NCI-H2171 treated with DMSO at 0.1 percent for 48 hours (cell line): ENCODE results near the gene CACNA1D.
"Not testable (repeated sequence)": the region's sequence is repeated elsewhere in the genome, so short reads cannot be mapped to it uniquely, and the experiment has no call there.

ENCODE experiments used
- DNase-seq: peaks from one replicate; lab custom pipeline; 2025; lab: John Stamatoyannopoulos, UW

Gene CACNA1D

DNA sequence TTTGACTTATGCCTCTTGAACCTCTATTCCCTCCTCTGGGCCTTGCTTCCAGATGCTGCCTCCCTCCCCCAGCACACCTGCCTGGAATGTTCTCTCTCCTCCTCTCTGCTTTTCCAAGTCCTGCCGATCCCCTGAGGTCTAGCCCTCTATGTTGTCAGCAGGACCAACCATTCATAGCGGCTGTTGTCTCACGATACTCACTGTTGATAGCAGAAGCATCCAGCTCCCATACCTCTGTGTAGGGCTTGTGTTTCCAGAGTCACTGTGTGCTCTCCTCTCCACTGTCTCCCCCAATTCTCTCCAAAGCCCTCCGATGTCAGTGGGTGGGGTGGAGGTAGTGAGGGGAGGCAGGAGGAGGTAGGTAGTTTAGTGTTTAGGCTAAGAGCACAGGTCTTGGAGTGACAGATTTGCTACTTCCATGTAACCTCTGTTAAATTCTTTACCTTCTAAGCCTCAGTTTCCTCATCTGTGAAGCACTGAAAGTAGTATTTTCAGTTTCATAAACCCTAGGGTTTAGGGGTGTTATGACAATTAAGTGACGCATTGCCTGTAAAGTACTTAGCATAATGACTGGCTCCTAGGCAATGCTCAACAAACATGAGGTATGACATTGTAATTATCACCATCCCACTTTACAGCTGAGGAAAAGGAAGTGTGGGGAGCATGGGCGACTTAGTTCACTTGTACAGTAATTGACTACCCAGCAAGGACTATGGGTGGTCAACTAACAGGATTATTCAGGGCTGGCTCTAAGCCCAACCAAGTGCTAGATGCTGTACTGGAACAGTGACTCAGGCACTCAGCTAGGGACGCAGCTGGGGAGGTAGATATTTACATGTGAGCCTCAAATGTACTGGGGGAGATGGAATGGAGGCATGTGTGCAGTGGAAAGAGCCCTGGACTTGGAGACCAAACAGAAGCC, 122.8 kb downstream of the CACNA1D start:
- DNase-seq = no peak

GRCh38 chr3:53617893-53618523, 123.6 kb downstream of the CACNA1D start:
- no peak for DNase-seq

- DNase-seq = no peak
Observed at GRCh38 chr3:53618524-53618906, 124.1 kb downstream of the CACNA1D start.

DNA sequence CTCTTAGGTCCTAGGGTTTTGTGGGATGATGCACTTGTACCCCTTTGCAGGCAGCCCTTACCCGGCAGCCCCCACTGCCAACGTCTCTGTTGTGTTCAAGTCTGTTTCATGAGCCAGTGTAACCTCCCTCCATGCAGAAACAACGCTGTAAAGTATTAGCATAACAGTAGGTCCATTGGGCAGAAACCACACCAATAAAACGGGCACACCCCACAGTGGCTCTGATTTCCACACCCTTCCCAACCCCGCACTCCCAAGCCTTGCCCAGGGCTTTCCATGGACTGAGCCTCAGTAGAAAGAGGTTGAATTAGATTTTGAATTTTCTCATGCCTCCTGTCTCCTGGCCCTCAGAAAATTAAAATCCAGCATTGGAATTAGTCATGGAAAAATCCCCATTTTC, 124.5 kb downstream of the CACNA1D start:
- no peak for DNase-seq

DNA sequence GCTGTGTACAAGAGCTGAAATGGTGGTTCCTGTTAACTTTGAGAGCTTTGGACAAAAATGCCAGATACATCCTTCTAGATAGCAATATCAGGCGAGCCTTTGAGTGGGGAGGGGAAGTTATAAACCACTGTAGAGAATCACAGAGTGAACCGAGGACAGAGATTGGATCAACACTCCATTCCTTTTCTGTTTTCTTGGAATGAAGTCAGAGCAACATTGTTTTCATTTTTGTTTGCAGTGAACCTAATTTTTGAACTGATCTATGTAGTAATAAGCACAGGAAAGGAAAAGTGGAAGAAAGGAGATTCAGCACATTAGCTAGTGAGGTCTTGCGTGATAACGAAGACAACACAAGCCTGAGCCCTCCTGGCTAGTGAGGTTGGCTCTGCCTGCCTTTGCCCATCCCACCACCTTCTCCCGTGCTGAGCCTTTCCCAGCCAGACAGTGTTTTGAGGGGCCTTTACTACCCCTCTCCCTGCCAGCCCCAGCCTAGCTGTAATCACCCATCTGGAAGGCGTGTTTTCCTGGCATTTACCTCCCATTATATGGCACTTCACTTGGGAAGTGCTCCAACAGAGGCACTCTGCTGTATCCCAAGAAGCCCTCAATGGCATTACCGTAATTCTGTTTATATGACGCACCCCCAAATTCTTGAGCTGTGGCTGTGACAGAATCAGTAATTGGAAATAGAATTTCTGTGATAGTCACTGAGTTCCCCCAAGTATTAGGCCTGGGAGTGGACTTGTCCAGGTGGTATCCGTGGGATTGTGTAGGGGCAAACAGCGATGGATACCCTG, 129.8 kb downstream of the CACNA1D start:
- DNase-seq = peak; percentile 9

- DNase-seq = no peak
Observed at GRCh38 chr3:53626876-53627275, 132.5 kb downstream of the CACNA1D start.

DNA sequence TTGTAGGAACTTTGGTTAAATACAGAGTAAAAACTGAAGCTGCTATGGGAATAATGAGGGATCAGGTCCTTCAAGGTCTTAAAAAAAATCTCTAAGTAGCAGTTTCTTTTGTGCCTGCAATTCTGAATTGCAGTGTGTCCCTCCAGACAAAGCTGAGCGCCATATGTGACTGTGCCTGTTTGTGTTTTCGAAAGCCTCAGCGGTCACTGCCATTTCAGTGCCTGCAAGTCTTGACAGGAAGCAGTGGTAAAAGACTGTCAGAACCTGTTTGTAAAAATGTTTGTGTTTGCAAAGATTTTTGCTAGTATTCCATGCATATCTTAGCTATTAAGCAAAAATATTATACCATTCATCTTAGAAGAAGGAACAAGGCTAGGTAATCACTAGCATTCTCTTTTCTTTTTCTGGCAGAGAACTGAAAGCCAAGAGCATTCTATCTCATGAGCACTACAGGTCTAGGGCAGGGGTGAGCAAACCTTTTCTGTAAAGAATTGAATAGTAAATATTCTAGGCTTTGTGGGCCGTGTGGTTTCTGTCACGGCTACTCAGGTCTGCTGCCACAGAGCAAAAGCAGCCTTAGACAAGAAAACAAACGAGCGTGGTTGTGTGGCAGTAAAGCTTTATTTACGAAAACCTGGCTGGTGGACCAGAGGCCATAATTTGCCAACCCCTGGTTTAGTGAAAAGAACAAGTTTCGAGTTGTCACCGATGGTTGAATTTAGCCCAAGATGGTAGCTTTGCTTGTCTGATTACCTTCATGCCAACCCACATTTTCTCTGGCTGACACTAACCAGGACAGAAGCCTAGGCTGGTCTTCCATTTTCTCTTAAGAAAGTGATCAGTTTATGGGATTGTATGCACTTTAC, 134.4 kb downstream of the CACNA1D start:
- DNase-seq = peak; percentile 38

DNA sequence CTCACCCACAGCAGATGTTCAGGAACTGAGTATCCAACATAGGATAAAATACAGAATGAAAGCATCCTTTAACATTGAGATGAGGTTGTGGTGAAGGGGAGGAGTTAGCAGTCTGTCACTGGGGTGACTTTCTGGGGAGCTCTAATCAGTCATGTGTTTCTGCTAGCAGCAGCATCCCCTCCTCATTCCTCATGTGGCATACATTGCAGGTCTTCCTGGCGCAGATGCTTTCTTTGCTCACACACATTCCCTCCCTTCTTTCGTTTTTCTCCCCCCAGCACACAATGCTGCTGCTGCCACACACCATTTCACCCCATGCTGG, 135.0 kb downstream of the CACNA1D start:
- DNase-seq = no peak

DNA sequence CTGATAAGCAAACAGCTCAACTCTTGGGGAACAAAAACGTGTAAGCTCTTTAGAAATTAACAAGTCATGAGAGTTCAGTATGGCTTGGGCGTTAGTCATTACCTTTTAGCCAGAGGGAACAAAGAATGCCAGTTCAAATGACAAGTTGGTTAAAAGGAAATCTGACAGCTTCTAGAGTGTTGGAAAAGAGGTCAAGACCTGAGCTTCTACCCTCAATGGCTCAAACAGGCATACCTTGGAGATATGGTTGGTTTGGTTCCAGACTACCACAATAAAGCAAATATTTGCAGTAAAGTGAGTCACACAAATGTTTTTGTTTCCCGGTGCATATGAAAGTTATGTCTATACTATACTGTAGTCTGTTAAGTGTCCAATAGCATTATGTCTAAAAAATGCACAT, 136.1 kb downstream of the CACNA1D start:
- DNase-seq = no peak

DNA sequence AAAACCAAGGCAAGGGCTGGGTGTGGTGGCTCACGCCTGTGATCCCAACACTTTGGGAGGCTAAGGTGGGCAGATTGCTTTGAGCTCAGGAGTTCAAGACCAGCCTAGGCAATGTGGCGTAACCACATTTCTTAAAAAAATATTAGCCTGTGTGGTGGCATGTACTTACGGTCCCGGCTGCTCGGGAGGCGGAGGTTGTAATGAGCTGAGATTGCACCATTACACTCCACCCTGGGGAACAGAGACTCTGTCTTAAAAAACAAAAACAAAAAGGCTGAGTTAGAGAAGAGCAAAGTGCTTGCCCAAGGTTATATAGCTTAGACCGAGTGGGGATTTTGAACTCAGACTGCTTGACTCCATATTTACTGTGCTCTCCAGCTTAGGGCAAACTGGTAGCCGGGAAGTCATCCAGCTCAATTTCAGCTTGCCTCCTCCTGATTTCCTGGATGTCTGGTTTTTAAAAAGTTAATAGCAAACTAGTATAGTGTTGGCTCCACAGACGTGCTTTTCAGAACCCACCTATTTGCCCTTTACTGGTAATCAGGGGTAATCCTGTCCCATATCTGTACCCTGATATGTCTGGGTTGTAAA, 138.9 kb downstream of the CACNA1D start:
- no peak for DNase-seq

GRCh38 chr3:53635041-53635440, 140.6 kb downstream of the CACNA1D start:
- DNase-seq = no peak

- DNase-seq = not testable (repeated sequence)
Observed at GRCh38 chr3:53638806-53639205, 144.4 kb downstream of the CACNA1D start.

DNA sequence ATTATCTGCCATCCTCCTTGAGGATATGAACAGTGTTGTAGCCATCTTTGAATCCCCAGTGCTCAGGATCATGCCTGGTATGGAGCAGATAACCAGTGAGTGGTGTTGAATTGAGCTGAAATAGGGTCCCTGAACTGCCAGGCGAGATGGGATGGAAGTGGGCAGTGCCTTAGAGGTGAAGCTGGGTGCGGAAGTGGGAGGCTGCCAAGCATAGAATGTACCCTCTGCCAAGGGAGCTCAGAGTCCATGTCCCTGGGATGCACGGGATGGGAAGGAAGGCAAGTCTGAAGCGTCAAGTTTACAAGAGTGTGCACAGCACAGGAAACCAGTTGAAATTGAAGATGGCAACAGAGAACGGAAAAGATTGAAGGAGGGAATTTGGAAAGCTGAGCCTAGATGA, 147.0 kb downstream of the CACNA1D start:
- no peak for DNase-seq

GRCh38 chr3:53642211-53642610, 147.8 kb downstream of the CACNA1D start:
- no peak for DNase-seq

DNA sequence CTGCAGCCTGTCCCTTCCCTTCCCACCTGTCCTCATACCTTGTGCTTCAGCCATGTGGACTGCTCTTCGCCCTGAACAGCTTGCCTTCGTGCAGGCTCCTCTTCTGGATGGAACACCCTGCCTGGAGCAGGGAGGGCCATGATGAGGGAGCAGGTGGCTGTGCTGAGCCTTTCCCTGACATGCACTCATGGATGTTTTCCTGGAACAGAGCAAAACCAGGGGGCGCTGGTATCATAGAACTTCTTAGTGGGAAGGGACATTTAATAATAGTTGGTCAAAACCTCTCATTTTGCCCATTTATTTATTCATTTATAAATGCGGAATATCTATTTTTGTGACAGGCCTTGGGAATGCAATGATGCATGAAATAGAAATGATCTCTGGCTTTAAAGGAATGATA, 149.3 kb downstream of the CACNA1D start:
- peak; percentile 0 for DNase-seq

- no peak for DNase-seq
Observed at GRCh38 chr3:53645754-53646153, 151.3 kb downstream of the CACNA1D start.

DNA sequence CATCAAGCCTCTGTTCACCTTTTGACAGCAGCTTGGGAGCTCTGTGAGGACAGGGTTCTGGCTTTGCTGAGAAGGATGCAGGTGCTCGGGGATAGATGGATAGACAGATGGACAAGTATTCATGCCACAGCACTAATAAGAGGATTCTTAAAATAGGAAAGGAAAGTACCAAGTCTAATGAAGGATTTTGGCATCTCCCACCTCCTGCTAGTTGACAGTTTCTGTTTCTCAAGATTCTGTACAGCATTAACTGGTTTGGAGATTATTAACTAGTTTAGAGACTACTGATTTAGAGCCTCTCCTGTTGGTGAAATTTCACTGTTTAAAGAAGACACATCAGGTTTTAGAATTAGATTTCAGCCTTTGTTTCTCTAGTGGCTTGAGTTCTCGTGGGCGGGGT, 152.3 kb downstream of the CACNA1D start:
- no peak for DNase-seq

GRCh38 chr3:53649816-53650215, 155.4 kb downstream of the CACNA1D start:
- no peak for DNase-seq

- no peak for DNase-seq
Observed at GRCh38 chr3:53650424-53650823, 156.0 kb downstream of the CACNA1D start.

DNA sequence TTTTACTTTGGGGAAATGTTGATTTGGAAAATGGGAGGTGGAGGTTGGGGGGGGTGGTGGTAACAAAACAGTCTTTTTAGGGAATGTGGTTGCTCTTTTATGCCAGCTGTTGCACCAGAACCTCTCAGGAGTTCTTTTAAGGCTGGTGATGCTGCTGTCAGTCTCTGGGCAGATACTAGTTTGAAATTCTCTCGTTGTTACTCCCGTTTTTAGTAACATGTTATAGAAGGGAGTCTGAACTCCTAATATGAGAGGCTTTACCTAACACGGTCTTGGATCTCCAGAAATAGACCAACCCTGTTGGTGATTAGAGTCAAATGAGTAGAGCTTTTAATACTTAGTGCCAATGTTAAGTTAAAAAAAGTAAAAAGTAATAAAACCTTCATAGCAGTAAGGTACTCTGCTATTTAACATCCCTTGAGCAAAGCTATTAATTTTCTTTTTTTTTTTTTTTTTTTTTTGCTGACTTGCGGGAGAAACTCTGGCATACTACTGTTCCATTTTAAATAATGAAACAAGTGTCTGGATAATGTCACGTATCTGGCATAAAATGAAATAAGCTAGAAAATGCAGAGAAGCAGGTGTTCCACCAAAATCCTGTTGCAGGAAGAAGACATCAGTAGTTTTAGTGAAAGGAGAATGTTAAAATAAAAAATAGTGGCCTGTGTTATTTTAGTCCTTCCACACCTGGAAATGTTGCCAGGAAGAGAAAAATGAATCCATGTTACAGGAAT, 156.7 kb downstream of the CACNA1D start:
- DNase-seq = no peak

DNA sequence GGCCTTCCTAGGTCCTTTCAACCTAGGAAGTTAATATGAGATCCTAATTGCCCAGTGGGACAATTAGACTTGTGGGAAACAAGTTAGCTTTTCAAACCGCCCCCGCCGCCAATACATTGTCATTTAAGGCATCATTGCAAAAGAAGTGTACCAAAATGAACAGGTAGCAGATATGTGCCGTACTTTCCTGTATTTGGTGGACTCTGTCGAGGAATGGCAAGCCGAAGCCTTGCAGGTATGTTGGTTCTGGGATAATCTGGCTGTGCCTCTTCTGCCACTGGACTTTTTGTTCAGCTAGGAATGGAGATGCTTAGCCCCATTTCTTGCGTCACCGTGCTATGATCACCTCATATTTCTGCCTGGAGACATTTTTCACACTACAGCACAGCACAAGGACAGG, 157.5 kb downstream of the CACNA1D start:
- DNase-seq = no peak
